Epithelial cell of esophagus (primary cell): ENCODE data around the gene LY6G5C.

Experiments
- DNase-seq: peaks from one replicate; pipeline ENCODE4 v3.0.0; 2010; ENCODE audit warnings: low read depth
- H3K4me3 ChIP-seq: 2 replicates; pipeline ENCODE4 v1.5.1; 2011; ENCODE audit warnings: mild to moderate bottlenecking, low read length, control low read depth
- TF ChIP-seq, protein P1 (sequence below): IDR thresholded peaks from 2 replicates; pipeline ENCODE4 v1.5.1; 2011; ENCODE audit warnings: low read depth, mild to moderate bottlenecking, low read length, control low read depth, inconsistent platforms; ENCODE audit not compliant: insufficient read depth; ENCODE audit errors: missing control alignments

Gene LY6G5C

GRCh38 chr6:31720196-31720770 is 39.4 kb upstream of the LY6G5C start:
- peak; percentile 91 for DNase-seq
- peak overlapping the region; percentile 41 for H3K4me3 ChIP-seq

GRCh38 chr6:31719001-31719400 is 38.1 kb upstream of the LY6G5C start:
- no peak for DNase-seq
- TF ChIP-seq, protein P1, sequence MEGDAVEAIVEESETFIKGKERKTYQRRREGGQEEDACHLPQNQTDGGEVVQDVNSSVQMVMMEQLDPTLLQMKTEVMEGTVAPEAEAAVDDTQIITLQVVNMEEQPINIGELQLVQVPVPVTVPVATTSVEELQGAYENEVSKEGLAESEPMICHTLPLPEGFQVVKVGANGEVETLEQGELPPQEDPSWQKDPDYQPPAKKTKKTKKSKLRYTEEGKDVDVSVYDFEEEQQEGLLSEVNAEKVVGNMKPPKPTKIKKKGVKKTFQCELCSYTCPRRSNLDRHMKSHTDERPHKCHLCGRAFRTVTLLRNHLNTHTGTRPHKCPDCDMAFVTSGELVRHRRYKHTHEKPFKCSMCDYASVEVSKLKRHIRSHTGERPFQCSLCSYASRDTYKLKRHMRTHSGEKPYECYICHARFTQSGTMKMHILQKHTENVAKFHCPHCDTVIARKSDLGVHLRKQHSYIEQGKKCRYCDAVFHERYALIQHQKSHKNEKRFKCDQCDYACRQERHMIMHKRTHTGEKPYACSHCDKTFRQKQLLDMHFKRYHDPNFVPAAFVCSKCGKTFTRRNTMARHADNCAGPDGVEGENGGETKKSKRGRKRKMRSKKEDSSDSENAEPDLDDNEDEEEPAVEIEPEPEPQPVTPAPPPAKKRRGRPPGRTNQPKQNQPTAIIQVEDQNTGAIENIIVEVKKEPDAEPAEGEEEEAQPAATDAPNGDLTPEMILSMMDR = no peak
- no peak overlapping the region for H3K4me3 ChIP-seq

More at GRCh38 chr6:31720196-31720770, 39.4 kb upstream of the LY6G5C start:
- TF ChIP-seq, protein P1 = no peak

DNA sequence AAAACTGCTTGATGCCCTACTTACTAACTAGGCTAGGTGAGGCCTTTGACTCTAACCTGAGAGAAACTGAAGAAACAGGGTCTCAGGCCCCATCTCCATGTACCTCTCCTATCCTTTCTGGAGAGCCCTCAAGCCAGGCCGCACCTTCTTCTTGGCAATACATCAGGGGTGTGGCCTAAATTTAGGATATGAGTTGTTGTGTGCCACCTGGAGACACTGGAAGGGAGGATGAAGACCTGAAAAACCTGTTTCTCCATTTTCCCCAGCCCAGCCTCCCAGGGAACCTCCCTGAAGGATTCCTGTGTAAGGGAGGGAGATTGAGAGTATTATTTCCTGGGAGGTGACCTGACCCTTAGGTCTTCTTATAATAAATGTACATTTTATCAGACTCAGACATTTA is 37.4 kb upstream of the LY6G5C start:
- H3K4me3 ChIP-seq = no peak overlapping the region
- TF ChIP-seq, protein P1 = no peak

DNA sequence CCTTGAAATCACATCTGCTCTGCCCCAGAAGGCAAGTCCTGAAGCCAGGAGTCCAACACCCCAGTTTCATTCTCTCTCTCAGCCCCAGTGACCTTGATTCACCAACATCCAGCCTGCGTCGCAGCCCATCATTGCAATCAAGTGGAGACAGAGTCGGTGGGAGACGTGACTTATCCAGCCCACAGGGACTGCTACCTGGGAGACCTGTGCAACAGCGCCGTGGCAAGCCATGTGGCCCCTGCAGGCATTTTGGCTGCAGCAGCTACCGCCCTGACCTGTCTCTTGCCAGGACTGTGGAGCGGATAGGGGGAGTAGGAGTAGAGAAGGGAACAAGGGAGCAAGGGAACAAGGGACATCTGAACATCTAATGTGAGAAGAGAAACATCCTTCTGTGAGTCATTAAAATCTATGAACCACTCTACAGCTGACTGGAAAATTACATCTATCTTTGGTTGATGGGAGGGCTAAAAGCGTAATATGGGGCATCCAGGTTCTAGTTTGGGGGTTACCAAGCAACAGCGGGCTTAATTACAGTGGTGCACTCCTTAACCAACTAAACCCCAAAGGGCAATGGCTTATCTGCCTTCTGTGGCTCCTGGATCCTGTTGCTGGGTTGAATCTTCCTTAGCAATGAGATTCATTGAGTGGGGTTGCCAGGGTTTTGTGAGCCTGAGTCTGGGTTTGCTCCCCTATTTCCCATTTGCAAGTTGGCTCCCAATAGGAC is 36.8 kb upstream of the LY6G5C start:
- no peak overlapping the region for H3K4me3 ChIP-seq
- TF ChIP-seq, protein P1 = peak; percentile 28
- DNase-seq = peak; percentile 57

More for the DNA sequence above, 37.4 kb upstream of the LY6G5C start:
- peak; percentile 94 for DNase-seq

DNA sequence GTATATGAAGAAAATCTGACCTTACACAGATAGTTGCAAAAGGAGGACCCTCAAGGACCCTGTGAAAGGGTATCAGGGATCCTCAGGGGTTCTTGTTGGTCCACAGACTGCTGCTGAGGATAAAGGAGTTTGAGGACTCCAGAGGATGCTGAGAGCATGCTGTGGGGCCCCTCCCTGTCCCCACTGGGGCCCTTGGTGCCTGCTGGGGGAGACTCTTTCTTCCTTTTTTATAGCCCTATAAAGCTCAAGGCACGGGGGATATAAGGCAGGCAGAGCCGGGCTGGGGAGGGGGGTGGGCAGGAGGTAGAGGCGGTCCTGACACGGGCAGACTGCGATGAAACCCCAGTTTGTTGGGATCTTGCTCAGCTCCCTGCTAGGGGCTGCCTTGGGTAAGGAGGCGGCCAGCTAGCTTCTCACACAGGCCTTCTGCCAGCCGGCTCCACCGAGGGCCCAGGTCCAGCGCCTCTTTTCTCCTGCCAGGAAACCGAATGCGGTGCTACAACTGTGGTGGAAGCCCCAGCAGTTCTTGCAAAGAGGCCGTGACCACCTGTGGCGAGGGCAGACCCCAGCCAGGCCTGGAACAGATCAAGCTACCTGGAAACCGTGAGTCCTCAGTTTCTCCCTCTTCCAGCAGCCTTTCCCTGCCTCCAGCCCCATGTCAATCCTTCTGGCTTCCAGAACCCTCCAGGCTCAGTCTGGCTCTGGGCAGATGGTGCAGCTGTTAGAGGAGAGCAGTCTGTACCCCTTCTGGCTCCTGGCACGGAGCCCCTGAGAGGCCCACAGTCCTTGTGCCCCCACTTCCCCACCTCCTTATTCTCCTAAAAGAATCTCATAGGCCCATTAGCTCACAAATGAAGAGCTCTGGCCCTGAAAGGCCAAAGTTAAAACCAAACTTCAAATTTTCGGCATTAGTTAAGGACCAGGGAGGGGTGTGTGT is 34.4 kb upstream of the LY6G5C start, which contains the start of gene LY6G6D:
LY6G6D (plus strand) TSS at position 327 of the 937 bp plus-strand sequence; CDS start at position 335, 8 bp downstream.
- no peak within 1 kb of the TSS for H3K4me3 ChIP-seq
- DNase-seq = no peak

GRCh38 chr6:31713991-31714684 is 33.3 kb upstream of the LY6G5C start:
- TF ChIP-seq, protein P1 = no peak
- DNase-seq = no peak
- no peak overlapping the region for H3K4me3 ChIP-seq

More for the DNA sequence above, 34.4 kb upstream of the LY6G5C start, which contains the start of gene LY6G6D:
- TF ChIP-seq, protein P1 = no peak
